Loucy (cell line): Measurements from ENCODE around the gene MTG2.
A peak's percentile ranks its signal among the peaks of the same experiment; 100 is the strongest.

Experiments used
- H2AFZ ChIP-seq: fragments of 200-600 bp; sonication (generic); 2 replicates; pipeline ENCODE4 v1.6.0; 2016; ENCODE audit warnings: antibody characterized with exemption, mild to moderate bottlenecking, low read length, moderate library complexity
- H3F3A ChIP-seq: fragments of 200-600 bp; 2 replicates; pipeline ENCODE4 v1.6.0; 2016; ENCODE audit warnings: antibody characterized with exemption, low read depth, mild to moderate bottlenecking
- H3K27me3 ChIP-seq: fragments of 200-600 bp; sonication (generic); 2 replicates; pipeline ENCODE4 v1.6.1; 2014; ENCODE audit warnings: low read length, mild to moderate bottlenecking; ENCODE audit not compliant: insufficient read depth, poor library complexity, severe bottlenecking
- H3K36me3 ChIP-seq: fragments of 200-600 bp; sonication (generic); 2 replicates; pipeline ENCODE4 v1.6.1; 2016; ENCODE audit warnings: low read length; ENCODE audit not compliant: insufficient read depth
- H3K4me1 ChIP-seq: fragments of 200-600 bp; sonication (generic); 2 replicates; pipeline ENCODE4 v1.5.1; 2014; ENCODE audit warnings: low read length, mild to moderate bottlenecking; ENCODE audit not compliant: insufficient read depth, poor library complexity, severe bottlenecking
- H3K4me2 ChIP-seq: fragments of 200-600 bp; sonication (generic); 2 replicates; pipeline ENCODE4 v1.6.0; 2014; ENCODE audit warnings: antibody characterized with exemption, low read length, low read depth, mild to moderate bottlenecking; ENCODE audit not compliant: poor library complexity, severe bottlenecking
- H3K4me3 ChIP-seq: fragments of 200-600 bp; sonication (generic); 2 replicates; pipeline ENCODE4 v1.5.1; 2014; ENCODE audit warnings: low read length, mild to moderate bottlenecking, mixed read lengths; ENCODE audit not compliant: poor library complexity, severe bottlenecking
- H3K79me2 ChIP-seq: fragments of 200-600 bp; sonication (generic); 2 replicates; pipeline ENCODE4 v1.6.1; 2014; ENCODE audit warnings: low read length; ENCODE audit not compliant: insufficient read depth
- H3K9ac ChIP-seq: fragments of 200-600 bp; sonication (generic); 2 replicates; pipeline ENCODE4 v1.6.0; 2014; ENCODE audit warnings: mild to moderate bottlenecking, low read depth, low read length, moderate library complexity; ENCODE audit not compliant: poor library complexity, severe bottlenecking
- H3K9me2 ChIP-seq: fragments of 200-600 bp; sonication (generic); replicated peaks from 2 replicates; pipeline ENCODE4 v1.6.1; 2016; ENCODE audit warnings: low read depth, low read length, mixed read lengths
- H3K9me3 ChIP-seq: fragments of 200-600 bp; sonication (generic); 2 replicates; pipeline ENCODE4 v1.6.1; 2014; ENCODE audit warnings: mild to moderate bottlenecking, antibody characterized with exemption, low read length, low read depth; ENCODE audit not compliant: insufficient read depth
- H4K20me1 ChIP-seq: fragments of 200-600 bp; sonication (generic); 2 replicates; pipeline ENCODE4 v1.6.0; 2014; ENCODE audit warnings: antibody characterized with exemption, low read length, mild to moderate bottlenecking; ENCODE audit not compliant: insufficient read depth, poor library complexity, severe bottlenecking
- CTCF ChIP-seq: fragments of 200-600 bp; sonication (generic); conservative IDR thresholded peaks from 2 replicates; pipeline ENCODE4 v1.5.1; 2014; ENCODE audit warnings: mild to moderate bottlenecking, antibody characterized with exemption, low read length
- EZH2phosphoT487 ChIP-seq: fragments of 200-600 bp; IDR thresholded peaks from 2 replicates; pipeline ENCODE4 v1.6.1; 2018; ENCODE audit warnings: antibody characterized with exemption, mild to moderate bottlenecking, moderate library complexity, borderline replicate concordance

MTG2 gene

GRCh38 chr20:62201173-62202082, 18.6 kb downstream of the MTG2 start:
- Histone ChIP-seq H2AFZ (no peak overlapping the region), H3K4me1 (peaks cover 45% of the 10 kb centered on the region), H3K9me2 (no peaks in the 10 kb centered on the region), H3K79me2 (peaks cover 19% of the 10 kb centered on the region; the same call in 1 of the 2 replicates), H3K4me2 (peak overlapping the region; percentile 84), H3K9ac (peak overlapping the region; percentile 70), H4K20me1 (no peaks in the 10 kb centered on the region), H3K36me3 (peaks cover 25% of the 10 kb centered on the region; the same call in 1 of the 2 replicates), H3F3A (peaks cover 20% of the 10 kb centered on the region), H3K4me3 (peak overlapping the region; percentile 68), H3K27me3 (no peaks in the 10 kb centered on the region), H3K9me3 (no peaks in the 10 kb centered on the region)
- no peak for TF ChIP-seq EZH2phosphoT487
- TF ChIP-seq CTCF: no peak

- H3K4me2 ChIP-seq: peak overlapping the region; percentile 84
- TF ChIP-seq EZH2phosphoT487: no peak
- TF ChIP-seq CTCF: no peak
Measured at GRCh38 chr20:62202083-62202395, 19.2 kb downstream of the MTG2 start.

GRCh38 chr20:62202676-62203377, 20.0 kb downstream of the MTG2 start:
- H2AFZ ChIP-seq: no peak overlapping the region
- no peaks in the 10 kb centered on the region for H3K9me3 ChIP-seq
- peak overlapping the region; percentile 84 for H3K4me2 ChIP-seq
- H3K36me3 ChIP-seq: peaks cover 22% of the 10 kb centered on the region; the same call in 1 of the 2 replicates
- peaks cover 20% of the 10 kb centered on the region for H3F3A ChIP-seq
- no peaks in the 10 kb centered on the region for H3K27me3 ChIP-seq
- peaks cover 45% of the 10 kb centered on the region for H3K4me1 ChIP-seq
- H3K4me3 ChIP-seq: peak overlapping the region; percentile 56
- peaks cover 19% of the 10 kb centered on the region; the same call in 1 of the 2 replicates for H3K79me2 ChIP-seq
- H3K9me2 ChIP-seq: no peaks in the 10 kb centered on the region
- H3K9ac ChIP-seq: peak overlapping the region; percentile 70
- H4K20me1 ChIP-seq: no peaks in the 10 kb centered on the region
- TF ChIP-seq CTCF: no peak
- no peak for TF ChIP-seq EZH2phosphoT487

More at GRCh38 chr20:62202083-62202395, 19.2 kb downstream of the MTG2 start:
- Histone ChIP-seq H3K36me3 (peaks cover 25% of the 10 kb centered on the region; the same call in 1 of the 2 replicates), H2AFZ (no peak overlapping the region), H3K4me3 (peak overlapping the region; percentile 68), H3K27me3 (no peaks in the 10 kb centered on the region), H3K79me2 (peaks cover 19% of the 10 kb centered on the region; the same call in 1 of the 2 replicates), H3K9me3 (no peaks in the 10 kb centered on the region), H4K20me1 (no peaks in the 10 kb centered on the region), H3K9me2 (no peaks in the 10 kb centered on the region), H3K9ac (peak overlapping the region; percentile 70), H3F3A (peaks cover 20% of the 10 kb centered on the region), H3K4me1 (peaks cover 45% of the 10 kb centered on the region)
